Measurements from ENCODE around the gene ROR1. TPM values are rescaled to one million over a fixed set of nuclear protein-coding genes. Genes with fewer than 3 reads are reported as not detected.

The ROR1 gene
- total and polyA plus RNA-seq, 4 experiments from 2014 or later, result not detected

- no peak overlapping the region for H3K27ac ChIP-seq (ENCODE audit: low read depth, low read length)
- no peaks in the 10 kb centered on the region for H3K36me3 ChIP-seq (ENCODE audit: insufficient read depth, low read length)
- H3K27me3 Mint-ChIP-seq, result peaks cover 0 to 7% of the 10 kb centered on the region in 2 donors
- intact Hi-C loops (cut with micrococcal nuclease), result no loop called here
- no peak overlapping the region for H3K4me3 ChIP-seq (ENCODE audit: low read length in 2 of 2)
- peaks cover 0 to 10% (median 1%) of the 10 kb centered on the region in 8 donors for H3K9me3 Mint-ChIP-seq
- H3K4me1 ChIP-seq (ENCODE audit: insufficient read depth, low read length), result no peaks in the 10 kb centered on the region
- ChIA-PET CTCF (ENCODE audit: partially characterized antibody) (no interaction called here), POLR2A (ENCODE audit: partially characterized antibody) (no interaction called here)
- peak overlapping the region in 1 of 7 donors; percentile 5 for H3K27ac Mint-ChIP-seq
- H3K9me3 ChIP-seq (ENCODE audit: control insufficient read depth in 1 of 2, low read length in 2 of 2), result no peaks in the 10 kb centered on the region
- no peak overlapping the region for H3K4me3 Mint-ChIP-seq
- no peaks in the 10 kb centered on the region for H3K27me3 ChIP-seq (ENCODE audit: insufficient read depth, low read length)
- H3K4me1 Mint-ChIP-seq, result no peaks in the 10 kb centered on the region
- no peaks in the 10 kb centered on the region for H3K36me3 Mint-ChIP-seq
- DNase-seq, result no peak
Observed at GRCh38 chr1:63896755-63897154, 122.9 kb downstream of the ROR1 start.

GRCh38 chr1:63898428-63899196, 124.8 kb downstream of the ROR1 start:
- no peaks in the 10 kb centered on the region for H3K4me1 ChIP-seq (ENCODE audit: insufficient read depth, low read length)
- no peaks in the 10 kb centered on the region for H3K36me3 ChIP-seq (ENCODE audit: insufficient read depth, low read length)
- CTCF ChIA-PET (ENCODE audit: partially characterized antibody), result no interaction called here
- peaks cover 0 to 5% of the 10 kb centered on the region in 2 donors for H3K27me3 Mint-ChIP-seq
- no peak for DNase-seq
- no peaks in the 10 kb centered on the region for H3K4me1 Mint-ChIP-seq
- H3K27ac Mint-ChIP-seq, result no peak overlapping the region
- H3K9me3 ChIP-seq (ENCODE audit: control insufficient read depth in 1 of 2, low read length in 2 of 2), result no peaks in the 10 kb centered on the region
- no peaks in the 10 kb centered on the region for H3K27me3 ChIP-seq (ENCODE audit: insufficient read depth, low read length)
- intact Hi-C loops (cut with micrococcal nuclease), result no loop called here
- no peak overlapping the region for H3K4me3 Mint-ChIP-seq
- H3K4me3 ChIP-seq (ENCODE audit: low read length in 2 of 2), result no peak overlapping the region
- no peak overlapping the region for H3K27ac ChIP-seq (ENCODE audit: low read depth, low read length)
- no peaks in the 10 kb centered on the region for H3K36me3 Mint-ChIP-seq
- POLR2A ChIA-PET (ENCODE audit: partially characterized antibody), result no interaction called here
- H3K9me3 Mint-ChIP-seq, result peaks cover 0 to 12% (median 1%) of the 10 kb centered on the region in 8 donors

- ChIA-PET CTCF (ENCODE audit: partially characterized antibody) (no interaction called here), POLR2A (ENCODE audit: partially characterized antibody) (no interaction called here)
- no peaks in the 10 kb centered on the region for H3K9me3 ChIP-seq (ENCODE audit: control insufficient read depth in 1 of 2, low read length in 2 of 2)
- no peak overlapping the region for H3K27ac ChIP-seq (ENCODE audit: low read depth, low read length)
- H3K4me3 Mint-ChIP-seq, result no peak overlapping the region
- DNase-seq, result no peak
- H3K4me1 Mint-ChIP-seq, result no peaks in the 10 kb centered on the region
- peaks cover 3 to 4% of the 10 kb centered on the region in 2 donors for H3K27me3 Mint-ChIP-seq
- H3K9me3 Mint-ChIP-seq, result peaks cover 0 to 12% (median 0%) of the 10 kb centered on the region in 8 donors
- H3K27ac Mint-ChIP-seq, result no peak overlapping the region
- no peaks in the 10 kb centered on the region for H3K36me3 ChIP-seq (ENCODE audit: insufficient read depth, low read length)
- intact Hi-C loops (cut with micrococcal nuclease), result no loop called here
- H3K4me1 ChIP-seq (ENCODE audit: insufficient read depth, low read length), result no peaks in the 10 kb centered on the region
- H3K4me3 ChIP-seq (ENCODE audit: low read length in 2 of 2), result no peak overlapping the region
- no peaks in the 10 kb centered on the region for H3K36me3 Mint-ChIP-seq
- no peaks in the 10 kb centered on the region for H3K27me3 ChIP-seq (ENCODE audit: insufficient read depth, low read length)
Observed at GRCh38 chr1:63901094-63901493, 127.3 kb downstream of the ROR1 start.

- peak overlapping the region in 1 of 8 donors; percentile 43 for H3K4me3 Mint-ChIP-seq
- no peak for DNase-seq
- POLR2A ChIA-PET (ENCODE audit: partially characterized antibody), result no interaction called here
- H3K36me3 ChIP-seq (ENCODE audit: insufficient read depth, low read length), result no peaks in the 10 kb centered on the region
- no peaks in the 10 kb centered on the region for H3K27me3 ChIP-seq (ENCODE audit: insufficient read depth, low read length)
- H3K4me1 Mint-ChIP-seq, result no peaks in the 10 kb centered on the region
- CTCF ChIA-PET (ENCODE audit: partially characterized antibody), result no interaction called here
- peaks cover 3 to 4% of the 10 kb centered on the region in 2 donors for H3K27me3 Mint-ChIP-seq
- no peak overlapping the region for H3K4me3 ChIP-seq (ENCODE audit: low read length in 2 of 2)
- no peaks in the 10 kb centered on the region for H3K9me3 ChIP-seq (ENCODE audit: control insufficient read depth in 1 of 2, low read length in 2 of 2)
- peaks cover 0 to 3% (median 0%) of the 10 kb centered on the region in 8 donors for H3K9me3 Mint-ChIP-seq
- intact Hi-C loops (cut with micrococcal nuclease), result no loop called here
- no peak overlapping the region for H3K27ac ChIP-seq (ENCODE audit: low read depth, low read length)
- H3K4me1 ChIP-seq (ENCODE audit: insufficient read depth, low read length), result no peaks in the 10 kb centered on the region
- no peak overlapping the region for H3K27ac Mint-ChIP-seq
- H3K36me3 Mint-ChIP-seq, result no peaks in the 10 kb centered on the region
Observed at GRCh38 chr1:63902844-63903589, 129.2 kb downstream of the ROR1 start.

GRCh38 chr1:63903947-63904610, 130.3 kb downstream of the ROR1 start:
- Histone ChIP-seq H3K27me3 (ENCODE audit: insufficient read depth, low read length) (no peaks in the 10 kb centered on the region), H3K27ac (ENCODE audit: low read depth, low read length) (no peak overlapping the region), H3K4me1 (ENCODE audit: insufficient read depth, low read length) (no peaks in the 10 kb centered on the region), H3K4me3 (ENCODE audit: low read length in 2 of 2) (no peak overlapping the region), H3K36me3 (ENCODE audit: insufficient read depth, low read length) (no peaks in the 10 kb centered on the region), H3K9me3 (ENCODE audit: control insufficient read depth in 1 of 2, low read length in 2 of 2) (no peaks in the 10 kb centered on the region)
- Mint-ChIP-seq H3K27me3 (peaks cover 3 to 4% of the 10 kb centered on the region in 2 donors), H3K27ac (no peak overlapping the region), H3K4me3 (no peak overlapping the region), H3K9me3 (peaks cover 0 to 2% (median 0%) of the 10 kb centered on the region in 8 donors), H3K36me3 (no peaks in the 10 kb centered on the region), H3K4me1 (no peaks in the 10 kb centered on the region)
- ChIA-PET CTCF (ENCODE audit: partially characterized antibody) (no interaction called here), POLR2A (ENCODE audit: partially characterized antibody) (no interaction called here)
- intact Hi-C loops (cut with micrococcal nuclease), result no loop called here
- no peak for DNase-seq

GRCh38 chr1:63904826-63905225, 131.0 kb downstream of the ROR1 start:
- ChIA-PET CTCF (ENCODE audit: partially characterized antibody) (interaction anchor here (1.3 kb wide), 1 partner anchor 9 kb away, joined by 4 read pairs; no protein-coding TSS in a partner anchor), POLR2A (ENCODE audit: partially characterized antibody) (no interaction called here)
- Mint-ChIP-seq H3K4me3 (no peak overlapping the region), H3K4me1 (no peaks in the 10 kb centered on the region), H3K27me3 (peaks cover 2 to 3% of the 10 kb centered on the region in 2 donors), H3K36me3 (no peaks in the 10 kb centered on the region), H3K9me3 (peaks cover 0 to 2% (median 0%) of the 10 kb centered on the region in 8 donors), H3K27ac (no peak overlapping the region)
- Histone ChIP-seq H3K27ac (ENCODE audit: low read depth, low read length) (no peak overlapping the region), H3K4me1 (ENCODE audit: insufficient read depth, low read length) (no peaks in the 10 kb centered on the region), H3K36me3 (ENCODE audit: insufficient read depth, low read length) (no peaks in the 10 kb centered on the region), H3K27me3 (ENCODE audit: insufficient read depth, low read length) (no peaks in the 10 kb centered on the region), H3K9me3 (ENCODE audit: control insufficient read depth in 1 of 2, low read length in 2 of 2) (no peaks in the 10 kb centered on the region), H3K4me3 (ENCODE audit: low read length in 2 of 2) (no peak overlapping the region)
- DNase-seq, result no peak
- intact Hi-C loops (cut with micrococcal nuclease), result no loop called here

GRCh38 chr1:63906047-63906704, 132.4 kb downstream of the ROR1 start:
- no peak for DNase-seq
- Mint-ChIP-seq H3K27ac (no peak overlapping the region), H3K4me3 (no peak overlapping the region), H3K27me3 (peaks cover 2 to 3% of the 10 kb centered on the region in 2 donors), H3K9me3 (peaks cover 0 to 2% (median 0%) of the 10 kb centered on the region in 8 donors), H3K36me3 (no peaks in the 10 kb centered on the region), H3K4me1 (no peaks in the 10 kb centered on the region)
- H3K36me3 ChIP-seq (ENCODE audit: insufficient read depth, low read length), result no peaks in the 10 kb centered on the region
- H3K4me3 ChIP-seq (ENCODE audit: low read length in 2 of 2), result no peak overlapping the region
- H3K9me3 ChIP-seq (ENCODE audit: control insufficient read depth in 1 of 2, low read length in 2 of 2), result no peaks in the 10 kb centered on the region
- H3K4me1 ChIP-seq (ENCODE audit: insufficient read depth, low read length), result no peaks in the 10 kb centered on the region
- intact Hi-C loops (cut with micrococcal nuclease), result no loop called here
- H3K27ac ChIP-seq (ENCODE audit: low read depth, low read length), result no peak overlapping the region
- ChIA-PET CTCF (ENCODE audit: partially characterized antibody) (interaction anchor here (1.3 kb wide), 1 partner anchor 8 kb away, joined by 4 read pairs; no protein-coding TSS in a partner anchor), POLR2A (ENCODE audit: partially characterized antibody) (no interaction called here)
- H3K27me3 ChIP-seq (ENCODE audit: insufficient read depth, low read length), result no peaks in the 10 kb centered on the region

Measured in CD4-positive, alpha-beta memory T cell (primary cell).